HG03045 (cell line): ENCODE measurements around the gene TOGARAM1.

Experiments used
- ATAC-seq: cut with Tn5 transposase; IDR thresholded peaks from one replicate; pipeline ENCODE4 v1.9.1; 2021; ENCODE audit warnings: mild to moderate bottlenecking, moderate library complexity; ENCODE audit not compliant: unreplicated experiment

TOGARAM1 gene

DNA sequence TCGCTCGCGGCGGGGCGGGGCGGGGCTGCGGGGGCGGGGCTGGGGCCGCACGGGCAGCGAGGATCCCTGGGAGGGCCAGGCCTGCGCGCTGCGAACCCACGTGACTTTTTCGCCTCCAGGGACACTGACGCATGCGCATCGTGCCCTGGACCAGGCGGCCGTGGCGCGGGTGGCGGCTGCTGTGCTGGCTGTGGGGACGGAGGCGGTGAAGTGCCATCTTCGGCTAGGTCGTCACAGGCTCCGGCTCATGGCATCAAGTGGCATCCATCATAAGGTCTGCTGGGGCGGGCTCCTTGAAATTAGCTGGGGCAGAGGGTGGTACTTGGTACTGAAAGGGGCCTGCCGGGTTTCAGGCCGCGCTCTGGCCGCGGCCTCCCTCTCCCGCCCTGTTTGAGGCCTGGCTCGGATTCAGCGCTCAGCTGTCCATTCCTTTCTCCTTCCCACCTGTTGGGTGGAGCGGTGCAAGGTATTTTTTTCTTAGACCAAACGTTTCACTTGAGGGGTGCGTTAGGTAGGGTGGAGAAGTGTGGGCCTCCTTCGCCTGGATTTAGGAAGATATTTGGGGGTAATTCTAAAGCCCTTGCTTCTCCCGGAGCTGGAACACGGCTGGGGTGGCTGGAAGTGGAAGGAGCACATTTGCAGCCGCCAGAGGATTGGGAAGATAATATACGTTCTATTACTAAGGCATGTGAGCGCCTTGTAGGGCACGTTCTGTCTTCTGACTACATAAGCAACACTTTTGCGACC lies 122.2 kb downstream of the TOGARAM1 start, which contains the start of gene PRPF39:
Gene PRPF39 (plus strand): TSS at position 141 of the 747 bp plus-strand sequence. CDS start 11,124 bp downstream, outside the sequence.
- peak; percentile 91 for ATAC-seq

- no peak for ATAC-seq
Observed at GRCh38 chr14:45084946-45085346, 123.0 kb downstream of the TOGARAM1 start.

GRCh38 chr14:45089813-45090212 lies 127.8 kb downstream of the TOGARAM1 start:
- ATAC-seq = peak; percentile 69

DNA sequence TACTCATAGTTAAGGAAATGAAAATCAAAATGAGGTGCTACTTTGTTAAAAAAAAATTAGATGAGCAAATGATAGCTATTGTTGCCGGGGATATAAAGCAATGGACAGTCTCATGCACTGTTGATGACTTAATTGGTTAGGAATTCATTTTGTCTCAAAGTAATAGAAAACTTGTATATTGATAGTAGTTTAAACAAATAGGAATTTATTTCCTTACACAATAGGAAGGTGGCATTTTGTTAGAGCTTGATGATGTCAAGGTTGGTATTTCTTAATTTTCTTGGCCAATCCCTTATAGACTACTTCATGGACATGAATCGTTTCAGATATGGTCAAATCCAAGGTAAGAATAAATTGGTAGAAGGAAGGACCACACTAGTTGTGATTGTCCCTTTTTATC lies 129.7 kb downstream of the TOGARAM1 start:
- ATAC-seq = no peak

DNA sequence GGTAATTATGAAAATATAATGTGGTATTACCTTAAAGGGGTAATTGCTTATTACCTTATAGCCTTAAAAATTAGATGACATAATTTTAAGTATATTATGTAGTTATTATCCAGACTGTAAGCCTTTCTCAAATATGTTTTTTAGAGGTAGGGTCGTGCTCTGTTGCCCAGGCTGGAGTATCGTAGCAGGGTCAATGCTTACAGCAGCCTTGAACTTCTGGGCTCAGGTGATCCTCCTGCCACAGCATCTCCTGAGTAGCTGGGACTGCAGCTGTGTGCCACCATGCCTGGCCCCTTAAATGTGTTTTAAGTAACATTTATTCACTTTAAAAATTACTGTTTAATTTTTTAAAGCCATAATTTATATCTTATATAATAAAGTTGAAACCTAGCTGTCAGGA lies 132.3 kb downstream of the TOGARAM1 start:
- ATAC-seq = no peak

GRCh38 chr14:45095143-45095542 lies 133.2 kb downstream of the TOGARAM1 start:
- no peak for ATAC-seq

DNA sequence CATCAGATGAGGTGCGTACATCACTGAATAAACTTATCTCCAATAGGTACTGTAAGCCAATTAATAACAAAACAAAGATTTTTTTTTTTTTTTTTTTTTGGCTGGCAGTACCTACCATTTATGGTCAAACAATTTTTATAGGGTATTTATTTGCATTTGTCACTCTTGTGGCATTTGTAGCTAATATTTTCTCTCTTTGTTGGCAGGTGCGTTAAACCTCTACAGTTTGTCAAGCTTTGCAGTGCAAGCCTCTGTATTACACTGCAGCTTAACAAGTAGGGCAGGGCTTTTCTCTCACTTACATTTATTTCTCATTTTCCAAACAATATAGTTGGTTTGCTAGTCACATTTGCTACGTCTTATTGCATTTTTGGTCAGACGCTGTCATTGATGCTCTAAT lies 134.2 kb downstream of the TOGARAM1 start:
- ATAC-seq = no peak

GRCh38 chr14:45103806-45104205 lies 141.8 kb downstream of the TOGARAM1 start:
- ATAC-seq = no peak

GRCh38 chr14:45104561-45104960 lies 142.6 kb downstream of the TOGARAM1 start:
- ATAC-seq = no peak

DNA sequence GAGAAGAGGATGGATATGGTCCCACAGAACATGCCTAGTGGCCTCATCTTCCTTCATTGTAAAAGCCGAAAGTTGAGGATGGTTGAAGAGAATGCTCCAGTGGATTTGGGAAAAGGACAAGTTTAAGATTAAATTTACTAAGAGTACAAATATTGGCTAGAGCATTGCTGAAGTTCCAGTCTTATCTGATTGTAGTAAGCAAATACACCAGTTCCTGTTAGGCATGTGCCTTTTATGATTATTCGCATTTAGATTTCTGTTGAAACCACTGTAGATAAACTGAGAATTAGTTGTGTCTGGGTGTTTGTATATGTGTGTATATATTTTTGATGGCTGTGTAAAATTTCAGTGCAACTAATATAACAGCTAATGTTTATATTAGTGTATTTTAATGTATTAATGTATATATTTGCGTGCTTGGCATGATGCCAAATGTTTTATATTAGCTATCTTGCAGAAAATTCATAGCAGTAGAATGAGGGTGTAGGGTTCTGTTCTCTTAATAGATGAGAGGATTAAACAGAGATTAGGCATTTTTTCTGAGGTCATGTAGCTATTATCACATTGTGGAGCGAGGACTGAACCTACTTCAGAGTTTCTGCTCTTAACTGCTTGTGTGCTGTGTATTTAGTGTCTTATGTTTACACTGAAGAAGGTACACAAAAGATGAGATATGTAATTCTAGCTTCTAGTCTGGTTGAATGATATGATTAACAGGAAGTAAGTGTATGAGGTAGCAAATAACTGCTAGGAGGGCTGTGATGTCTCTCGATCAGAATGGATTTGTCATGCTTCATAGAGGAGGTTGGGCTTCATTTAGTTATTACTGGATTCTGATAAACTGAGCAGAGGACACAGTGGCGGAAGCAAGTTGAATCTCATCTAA lies 151.1 kb downstream of the TOGARAM1 start:
- no peak for ATAC-seq

GRCh38 chr14:45114327-45114726 lies 152.3 kb downstream of the TOGARAM1 start:
- no peak for ATAC-seq

DNA sequence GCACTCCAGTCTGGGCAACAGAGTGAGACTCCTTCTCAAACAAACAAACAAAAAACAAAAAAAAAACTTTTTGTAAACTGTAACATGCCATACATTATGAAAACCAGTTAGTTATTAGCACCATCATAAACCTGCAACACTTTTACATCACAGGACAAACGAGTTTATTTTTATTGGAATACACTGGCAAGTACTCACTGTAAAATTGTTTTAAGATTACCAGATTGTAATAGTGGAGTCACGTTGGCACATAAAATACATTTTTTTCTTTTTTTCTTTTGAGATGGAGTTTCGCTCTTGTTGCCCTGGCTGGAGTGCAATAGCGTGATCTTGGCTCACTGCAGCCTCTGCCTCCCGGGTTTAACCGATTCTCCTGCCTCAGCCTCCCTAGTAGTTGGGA lies 156.6 kb downstream of the TOGARAM1 start:
- no peak for ATAC-seq

DNA sequence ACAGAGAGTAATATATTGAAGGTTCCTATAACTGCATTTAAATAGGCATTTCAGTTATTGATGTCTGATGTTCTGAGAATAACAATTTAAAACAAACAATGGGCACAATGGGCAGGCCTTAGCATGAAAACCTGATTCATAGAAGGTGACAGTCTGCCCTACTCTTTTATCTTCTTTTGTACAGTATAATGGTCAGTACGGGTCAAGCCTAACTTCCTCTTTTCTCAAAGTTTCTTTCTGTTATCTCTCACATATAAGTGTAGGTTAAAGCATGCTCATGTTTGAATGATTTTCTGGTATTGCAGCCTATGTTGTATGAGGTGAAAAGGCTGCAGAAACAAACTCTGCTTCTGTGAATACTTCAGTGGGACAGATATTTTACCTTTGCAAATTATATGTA lies 158.1 kb downstream of the TOGARAM1 start:
- no peak for ATAC-seq

DNA sequence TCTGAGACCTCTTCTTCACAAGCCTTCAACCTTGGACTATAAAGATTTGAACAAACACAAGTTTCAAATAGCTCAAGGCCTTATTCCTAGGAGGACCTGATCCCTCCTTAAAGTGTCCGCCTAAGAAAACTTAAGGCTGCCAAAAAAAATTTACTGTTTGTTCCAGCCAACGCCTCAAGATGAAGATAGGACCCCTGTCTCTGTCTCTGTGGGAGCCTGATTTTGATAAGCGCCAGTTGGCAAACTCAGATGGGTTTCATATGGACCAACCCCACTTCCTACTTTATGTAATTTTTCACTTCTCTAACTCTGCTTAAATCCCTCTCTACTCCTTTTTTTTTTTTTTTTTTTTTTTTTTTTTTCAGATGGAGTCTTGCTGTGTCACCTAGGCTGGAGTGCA lies 161.3 kb downstream of the TOGARAM1 start:
- ATAC-seq = no peak
